Myocyte (in vitro differentiated cells): ENCODE data around the gene IPCEF1. TPM values are rescaled to one million over a fixed set of nuclear protein-coding genes. Genes with fewer than 3 reads are reported as not detected.

ENCODE experiments used
- DNase-seq: peaks from one replicate; pipeline ENCODE4 v3.0.0-alpha.2; 2012; ENCODE audit warnings: low read depth
- polyA plus RNA-seq: library from polyadenylated mRNA; unstranded; fragments of >200 nt; gene quantifications from one replicate; pipeline ENCODE4 v1.2.1, GENCODE V29; 2012; ENCODE audit warnings: missing spikeins
- total RNA-seq: library from RNA; depleted of rRNA; stranded (reverse); fragments of >200 nt; gene quantifications from 2 replicates; pipeline ENCODE4 v1.2.3, GENCODE V29; 2014

IPCEF1 gene
- not detected in 2 replicates for total RNA-seq
- polyA plus RNA-seq = not detected

GRCh38 chr6:154356690-154357089, at the start of gene IPCEF1:
Gene IPCEF1 (minus strand): TSS chr6:154356803. CDS start chr6:154265947, 90,856 bp downstream.
- no peak for DNase-seq

GRCh38 chr6:154406301-154406700, 49.7 kb upstream of the IPCEF1 start:
- no peak for DNase-seq

GRCh38 chr6:154404791-154405400, 48.3 kb upstream of the IPCEF1 start:
- no peak for DNase-seq

GRCh38 chr6:154403788-154404187, 47.2 kb upstream of the IPCEF1 start:
- DNase-seq = peak; percentile 77

GRCh38 chr6:154402081-154402780, 45.6 kb upstream of the IPCEF1 start:
- DNase-seq = no peak

- no peak for DNase-seq
These were observed 42.5 kb upstream of the IPCEF1 start for GRCh38 chr6:154399097-154399496.

- DNase-seq = no peak
These were observed 41.0 kb upstream of the IPCEF1 start for GRCh38 chr6:154397491-154398195.

GRCh38 chr6:154395878-154396277, 39.3 kb upstream of the IPCEF1 start:
- DNase-seq = no peak

- no peak for DNase-seq
These were observed 38.7 kb upstream of the IPCEF1 start for GRCh38 chr6:154395316-154395715.

GRCh38 chr6:154394571-154394970, 38.0 kb upstream of the IPCEF1 start:
- no peak for DNase-seq

- DNase-seq = no peak
These were observed 33.4 kb upstream of the IPCEF1 start for GRCh38 chr6:154390034-154390433.

- DNase-seq = no peak
These were observed 32.2 kb upstream of the IPCEF1 start for GRCh38 chr6:154388803-154389202.

GRCh38 chr6:154386848-154387717, 30.5 kb upstream of the IPCEF1 start:
- DNase-seq = no peak

GRCh38 chr6:154384191-154384590, 27.6 kb upstream of the IPCEF1 start:
- no peak for DNase-seq

- no peak for DNase-seq
These were observed 26.7 kb upstream of the IPCEF1 start for GRCh38 chr6:154383273-154383672.

GRCh38 chr6:154382740-154383139, 26.1 kb upstream of the IPCEF1 start:
- DNase-seq = no peak

GRCh38 chr6:154381548-154381947, 24.9 kb upstream of the IPCEF1 start:
- DNase-seq = no peak

- DNase-seq = no peak
These were observed 24.1 kb upstream of the IPCEF1 start for GRCh38 chr6:154380741-154381140.

- no peak for DNase-seq
These were observed 23.0 kb upstream of the IPCEF1 start for GRCh38 chr6:154379585-154379984.

GRCh38 chr6:154378518-154378917, 21.9 kb upstream of the IPCEF1 start:
- no peak for DNase-seq

- no peak for DNase-seq
These were observed 21.1 kb upstream of the IPCEF1 start for GRCh38 chr6:154377726-154378125.
